GM23248 (cell line): Measurements from ENCODE around the gene SHROOM1. TPM values are rescaled to one million over a fixed set of nuclear protein-coding genes. Genes with fewer than 3 reads are reported as not detected.

Experiments
- DNase-seq: peaks from one replicate; pipeline ENCODE4 v3.0.0-alpha.2; 2015
- H2AFZ ChIP-seq: fragments of 200-600 bp; sonication (generic); 2 replicates; pipeline ENCODE4 v1.6.1; 2016; ENCODE audit warnings: antibody characterized with exemption
- H3F3A ChIP-seq: fragments of 200-600 bp; sonication (generic); 2 replicates; pipeline ENCODE4 v1.6.1; 2016; ENCODE audit warnings: mild to moderate bottlenecking, antibody characterized with exemption, mixed run types; ENCODE audit not compliant: insufficient read depth
- H3K27ac ChIP-seq: fragments of 200-600 bp; sonication (generic); 2 replicates; pipeline ENCODE4 v1.5.1; 2016; ENCODE audit warnings: mild to moderate bottlenecking
- H3K27me3 ChIP-seq: fragments of 200-600 bp; sonication (generic); replicated peaks from 2 replicates; pipeline ENCODE4 v1.6.1; 2016; ENCODE audit warnings: mild to moderate bottlenecking; ENCODE audit not compliant: insufficient read depth
- H3K36me3 ChIP-seq: fragments of 200-600 bp; sonication (generic); 2 replicates; pipeline ENCODE4 v1.6.1; 2016; ENCODE audit warnings: low read depth, mild to moderate bottlenecking
- H3K4me1 ChIP-seq: fragments of 200-600 bp; sonication (generic); 2 replicates; pipeline ENCODE4 v1.6.1; 2016; ENCODE audit warnings: mild to moderate bottlenecking; ENCODE audit not compliant: insufficient read depth
- H3K4me2 ChIP-seq: fragments of 200-600 bp; sonication (generic); one replicate; pipeline ENCODE4 v1.6.1; 2016; ENCODE audit warnings: mild to moderate bottlenecking; ENCODE audit not compliant: unreplicated experiment
- H3K4me3 ChIP-seq: fragments of 200-600 bp; sonication (generic); 2 replicates; pipeline ENCODE4 v1.5.1; 2016; ENCODE audit warnings: mild to moderate bottlenecking
- H3K79me2 ChIP-seq: fragments of 200-600 bp; sonication (generic); 2 replicates; pipeline ENCODE4 v1.6.1; 2016; ENCODE audit warnings: mild to moderate bottlenecking; ENCODE audit not compliant: insufficient read depth
- H3K9ac ChIP-seq: fragments of 200-600 bp; sonication (generic); 2 replicates; pipeline ENCODE4 v1.6.1; 2016; ENCODE audit warnings: mild to moderate bottlenecking
- H3K9me2 ChIP-seq: fragments of 200-600 bp; sonication (generic); 2 replicates; pipeline ENCODE4 v1.6.1; 2016; ENCODE audit warnings: mixed run types, mild to moderate bottlenecking, moderate library complexity; ENCODE audit not compliant: insufficient read depth
- H3K9me3 ChIP-seq: fragments of 200-600 bp; sonication (generic); one replicate; pipeline ENCODE4 v1.6.1; 2017; ENCODE audit warnings: low read depth
- H4K20me1 ChIP-seq: fragments of 200-600 bp; sonication (generic); 2 replicates; pipeline ENCODE4 v1.6.0; 2016; ENCODE audit not compliant: insufficient read depth
- EZH2 ChIP-seq: fragments of 200-600 bp; sonication (generic); IDR thresholded peaks from 2 replicates; pipeline ENCODE4 v1.6.1; 2018; ENCODE audit warnings: antibody characterized with exemption, mild to moderate bottlenecking; ENCODE audit not compliant: insufficient read depth, poor library complexity, severe bottlenecking
- EZH2phosphoT487 ChIP-seq: fragments of 200-600 bp; sonication (generic); IDR thresholded peaks from 2 replicates; pipeline ENCODE4 v1.6.1; 2018; ENCODE audit warnings: antibody characterized with exemption, moderate library complexity, mild to moderate bottlenecking, low read depth; ENCODE audit not compliant: insufficient read depth
- WGBS, 2 experiments: methylation state at CpG; one replicate each; pipeline ENCODE4 v1.1.6; 2015 to 2017; ENCODE audit warnings: low lambda C conversion rate in 2 of 2, low coverage in 1 of 2; ENCODE audit errors: missing lambda C conversion rate in 2 of 2; 5-methylcytosine and 5-hydroxymethylcytosine counted together
- in situ Hi-C: fragments of 300-500 bp; cut with MboI; formaldehyde crosslinking; loops from 2 replicates; pipeline ENCODE4 v1.15.0; 2020
- polyA plus RNA-seq: library from polyadenylated mRNA; unstranded; fragments of >200 nt; fragmentation: Nextera tagmentation; extraction: Ambion mirVana; gene quantifications from 2 replicates; pipeline ENCODE4 v1.2.1, GENCODE V29; 2016
- total RNA-seq: library from RNA; depleted of rRNA; stranded (reverse); fragments of >200 nt; shearing (Covaris generic); gene quantifications from 2 replicates; pipeline ENCODE4 v1.2.3, GENCODE V29; 2014

The SHROOM1 gene
- total and polyA plus RNA-seq, 2 experiments from 2014 or later, result 3.8 to 9.9 TPM

DNA sequence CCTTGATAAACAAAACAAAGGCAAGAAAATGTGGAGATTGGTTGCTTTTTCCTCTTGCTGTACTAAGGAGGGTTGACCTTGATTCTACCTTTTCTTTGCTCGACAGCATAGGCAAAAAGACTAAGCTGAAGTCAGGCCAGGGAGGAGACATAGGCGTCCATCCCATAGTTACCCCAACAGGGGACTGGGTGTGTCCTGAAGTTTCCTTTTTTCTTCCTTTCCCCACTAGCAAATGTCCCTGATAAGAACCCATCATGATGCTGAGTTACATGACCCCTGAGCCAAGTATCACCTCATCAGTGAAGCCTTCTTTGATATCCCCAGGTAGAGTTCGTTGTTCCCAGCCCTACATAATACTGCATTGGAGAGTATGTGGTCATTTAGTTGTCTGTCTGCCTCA is 9.9 kb upstream of the SHROOM1 start:
- 55 to 57% methylated on average over 3 of the region's 3 CpGs for WGBS, 2 experiments
- Histone ChIP-seq H3K4me3 (no peak overlapping the region), H3K9me3 (no peaks in the 10 kb centered on the region), H3K9me2 (no peaks in the 10 kb centered on the region), H2AFZ (peak overlapping the region; percentile 75), H3K27ac (peak overlapping the region; percentile 65), H3K9ac (peak overlapping the region; percentile 31), H3K79me2 (no peaks in the 10 kb centered on the region), H4K20me1 (no peaks in the 10 kb centered on the region), H3K27me3 (no peaks in the 10 kb centered on the region), H3K4me1 (peaks cover 14% of the 10 kb centered on the region), H3K36me3 (no peaks in the 10 kb centered on the region), H3K4me2 (no peak overlapping the region), H3F3A (peaks cover 13% of the 10 kb centered on the region; the same call in 1 of the 2 replicates)
- DNase-seq, result no peak
- no peak for TF ChIP-seq EZH2phosphoT487
- TF ChIP-seq EZH2, result no peak
- in situ Hi-C loops, result no loop called here

DNA sequence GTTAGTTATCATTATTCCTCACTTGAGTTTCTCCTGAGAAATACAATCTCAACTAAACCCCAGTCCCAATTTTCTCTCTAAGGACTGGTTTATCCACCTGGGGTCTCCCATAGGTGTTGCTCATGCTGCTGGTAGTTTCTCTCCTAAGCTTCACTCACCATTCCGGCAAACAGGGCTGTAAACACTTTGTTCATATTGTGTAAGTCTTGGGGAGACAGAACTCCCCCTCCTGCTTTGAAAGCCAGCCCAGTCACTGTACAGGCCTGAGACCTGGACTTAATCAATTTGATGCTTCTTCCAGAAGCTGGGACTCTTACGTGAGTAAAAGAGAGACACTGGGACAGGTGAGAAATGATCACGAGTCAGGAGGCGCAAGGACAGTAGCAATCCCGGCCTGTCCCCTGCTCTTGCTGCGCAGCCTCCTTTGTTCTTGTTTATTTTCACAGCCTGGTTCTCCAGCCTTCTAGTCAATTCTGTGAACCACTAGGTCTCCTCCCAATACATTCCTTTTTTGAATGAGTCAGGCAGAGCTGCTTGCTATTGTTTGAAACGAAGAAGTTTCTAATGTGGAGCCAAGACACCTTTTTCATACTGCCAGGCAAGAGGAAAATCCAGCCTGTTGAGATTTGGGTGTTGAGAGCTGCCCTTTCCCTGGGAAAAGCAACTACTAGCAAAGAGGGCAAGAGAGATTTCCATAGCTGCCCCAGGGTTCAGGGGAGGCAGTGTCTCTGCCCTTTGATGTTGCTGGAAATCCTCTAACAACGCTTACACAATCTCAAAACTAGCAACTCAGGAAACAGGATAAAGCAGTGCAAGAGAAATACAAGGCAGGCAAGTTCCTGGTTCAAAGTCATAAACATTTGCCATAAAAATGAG is 9.2 kb upstream of the SHROOM1 start:
- no peaks in the 10 kb centered on the region for H4K20me1 ChIP-seq
- H3K36me3 ChIP-seq, result no peaks in the 10 kb centered on the region
- 76 to 78% methylated on average over 8 of the region's 8 CpGs for WGBS, 2 experiments
- H3K9me2 ChIP-seq, result no peaks in the 10 kb centered on the region
- TF ChIP-seq EZH2phosphoT487, result no peak
- no peak for TF ChIP-seq EZH2
- H3K9ac ChIP-seq, result peak overlapping the region; percentile 31
- peak; percentile 77 for DNase-seq
- peaks cover 13% of the 10 kb centered on the region; the same call in 1 of the 2 replicates for H3F3A ChIP-seq
- peak overlapping the region; percentile 65 for H3K27ac ChIP-seq
- H3K79me2 ChIP-seq, result no peaks in the 10 kb centered on the region
- peaks cover 14% of the 10 kb centered on the region for H3K4me1 ChIP-seq
- peak overlapping the region; percentile 22 for H3K4me2 ChIP-seq
- H3K9me3 ChIP-seq, result no peaks in the 10 kb centered on the region
- in situ Hi-C loops, result no loop called here
- no peak overlapping the region for H3K4me3 ChIP-seq
- peak overlapping the region; percentile 75 for H2AFZ ChIP-seq
- no peaks in the 10 kb centered on the region for H3K27me3 ChIP-seq

DNA sequence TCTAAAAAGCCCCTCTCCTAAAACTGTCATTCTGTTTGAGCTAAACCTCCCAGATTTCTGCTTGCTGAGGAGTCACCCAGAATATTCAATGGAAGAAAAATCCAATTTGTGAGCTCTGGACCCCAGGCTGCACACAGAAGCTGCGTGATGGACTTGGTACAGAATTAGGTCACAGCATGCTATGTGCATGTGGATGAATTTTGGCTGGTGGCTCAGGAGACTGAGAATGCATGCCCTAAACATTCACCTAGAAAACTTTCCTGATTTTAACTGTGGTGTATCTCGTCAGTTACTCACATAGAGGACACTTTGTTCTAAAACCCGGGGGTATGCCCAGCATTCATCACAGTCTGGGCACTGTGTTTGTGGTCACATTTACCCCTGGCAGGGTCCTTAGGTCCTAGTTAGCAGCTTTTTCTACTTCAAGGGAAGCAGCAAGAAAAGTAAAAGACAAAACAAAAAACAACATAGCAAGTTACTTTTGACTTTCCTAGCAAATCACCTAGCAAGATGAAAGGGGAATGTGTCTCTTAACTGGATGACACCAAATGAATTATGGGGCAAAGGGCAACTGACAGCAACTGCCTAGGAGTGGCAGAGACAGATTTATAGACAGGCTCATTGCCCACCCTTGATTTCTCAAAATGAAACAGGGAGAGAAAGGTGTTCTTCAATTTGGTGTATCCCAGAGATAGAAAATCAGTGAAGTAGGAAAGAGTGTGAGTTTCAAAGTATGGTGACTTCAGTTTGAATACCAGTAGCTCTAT is 8.3 kb upstream of the SHROOM1 start:
- Histone ChIP-seq H3K9me3 (no peaks in the 10 kb centered on the region), H3F3A (peaks cover 13% of the 10 kb centered on the region; the same call in 1 of the 2 replicates), H2AFZ (0 out of 2 replicates have a peak overlapping the region, but pooled peaks have one; percentile 75), H3K4me2 (no peak overlapping the region), H3K9ac (no peak overlapping the region), H3K36me3 (no peaks in the 10 kb centered on the region), H3K27me3 (no peaks in the 10 kb centered on the region), H3K9me2 (no peaks in the 10 kb centered on the region), H3K4me3 (no peak overlapping the region), H3K4me1 (peaks cover 14% of the 10 kb centered on the region), H3K27ac (no peak overlapping the region; the same call in 1 of the 2 replicates), H3K79me2 (no peaks in the 10 kb centered on the region), H4K20me1 (no peaks in the 10 kb centered on the region)
- in situ Hi-C loops, result no loop called here
- 74 to 76% methylated on average over 3 of the region's 3 CpGs for whole genome bisulfite sequencing, 2 experiments
- TF ChIP-seq EZH2 (no peak), EZH2phosphoT487 (no peak)
- no peak for DNase-seq

- Histone ChIP-seq H3K4me1 (peaks cover 14% of the 10 kb centered on the region), H4K20me1 (no peaks in the 10 kb centered on the region), H3K9me3 (no peaks in the 10 kb centered on the region), H3K27me3 (no peaks in the 10 kb centered on the region), H3K4me3 (no peak overlapping the region), H3K9me2 (no peaks in the 10 kb centered on the region), H3F3A (peaks cover 13% of the 10 kb centered on the region; the same call in 1 of the 2 replicates), H3K9ac (no peak overlapping the region), H3K4me2 (no peak overlapping the region), H3K27ac (no peak overlapping the region), H3K79me2 (no peaks in the 10 kb centered on the region), H3K36me3 (no peaks in the 10 kb centered on the region), H2AFZ (no peak overlapping the region)
- in situ Hi-C loops, result no loop called here
- 64 to 84% methylated on average over 2 of the region's 2 CpGs for WGBS, 2 experiments
- no peak for DNase-seq
- TF ChIP-seq EZH2 (no peak), EZH2phosphoT487 (no peak)
These were observed 7.4 kb upstream of the SHROOM1 start for GRCh38 chr5:132837868-132838267.
